K562 (cell line): ENCODE measurements around the gene DEPDC1B. TPM values are rescaled to one million over a fixed set of nuclear protein-coding genes. Genes with fewer than 3 reads are reported as not detected.

Experiments
- MBD2 ChIP-seq: sonication (generic); IDR thresholded peaks from 2 replicates; pipeline ENCODE4 v1.6.1; 2016; ENCODE audit warnings: low read depth, borderline replicate concordance
- MEF2D ChIP-seq: conservative IDR thresholded peaks from 2 replicates; pipeline ENCODE4 v1.6.1; 2016; ENCODE audit warnings: low read depth, missing genetic modification characterization, missing compliant biosample characterization
- ZNF764 ChIP-seq: fragments of 250-450 bp; sonication (Bioruptor Pico); IDR thresholded peaks from 2 replicates; pipeline ENCODE4 v1.4.0; 2020; ENCODE audit warnings: low read depth, mild to moderate bottlenecking, moderate library complexity
- polyA plus RNA-seq, 8 experiments: library from polyadenylated mRNA; depleted of rRNA in 4 of 8; stranded (reverse) in 5 of 8; unstranded in 3 of 8; fragments of >200 nt; fragmentation: Nextera tagmentation in 2 of 8; fragmentation: Illumina TruSeq in 1 of 8; extraction: Ambion mirVana in 2 of 8; extraction: Trizol in 1 of 8; gene quantifications; 2 replicates each; pipeline versions ENCODE4 v1.2.1 to v1.2.3, GENCODE V29; 2011 to 2014; ENCODE audit warnings: inconsistent platforms in 1 of 8, missing spikeins in 1 of 8
- total RNA-seq, 7 experiments: library from RNA; depleted of rRNA in 6 of 7; stranded (reverse); fragments of >200 nt in 6 of 7; fragmentation: Illumina TruSeq in 2 of 7; extraction: Trizol in 2 of 7; gene quantifications; 2 replicates each; pipeline versions ENCODE4 v1.2.1 to v1.2.3, GENCODE V29; 2011 to 2021; ENCODE audit warnings: low replicate concordance in 1 of 7
- TF ChIP-seq, protein P1 (sequence below): fragments of 200-800 bp; sonication (Bioruptor generic); IDR thresholded peaks from 2 replicates; pipeline ENCODE4 v1.6.1; 2016; ENCODE audit warnings: missing genetic modification characterization, missing compliant biosample characterization

Gene DEPDC1B
- total and polyA plus RNA-seq, 9 of the 15 experiments (the other 6 are each of a cell fraction or from before 2014, with no cell fraction given), result 36.0 to 67.2 (median 44.5) TPM

GRCh38 chr5:60687927-60688720, 11.8 kb downstream of the DEPDC1B start (continued):
- TF ChIP-seq ZNF764 (CRISPR knock-in tag) (no peak), MEF2D (tag) (no peak), MBD2 (no peak)
- TF ChIP-seq, protein P1, sequence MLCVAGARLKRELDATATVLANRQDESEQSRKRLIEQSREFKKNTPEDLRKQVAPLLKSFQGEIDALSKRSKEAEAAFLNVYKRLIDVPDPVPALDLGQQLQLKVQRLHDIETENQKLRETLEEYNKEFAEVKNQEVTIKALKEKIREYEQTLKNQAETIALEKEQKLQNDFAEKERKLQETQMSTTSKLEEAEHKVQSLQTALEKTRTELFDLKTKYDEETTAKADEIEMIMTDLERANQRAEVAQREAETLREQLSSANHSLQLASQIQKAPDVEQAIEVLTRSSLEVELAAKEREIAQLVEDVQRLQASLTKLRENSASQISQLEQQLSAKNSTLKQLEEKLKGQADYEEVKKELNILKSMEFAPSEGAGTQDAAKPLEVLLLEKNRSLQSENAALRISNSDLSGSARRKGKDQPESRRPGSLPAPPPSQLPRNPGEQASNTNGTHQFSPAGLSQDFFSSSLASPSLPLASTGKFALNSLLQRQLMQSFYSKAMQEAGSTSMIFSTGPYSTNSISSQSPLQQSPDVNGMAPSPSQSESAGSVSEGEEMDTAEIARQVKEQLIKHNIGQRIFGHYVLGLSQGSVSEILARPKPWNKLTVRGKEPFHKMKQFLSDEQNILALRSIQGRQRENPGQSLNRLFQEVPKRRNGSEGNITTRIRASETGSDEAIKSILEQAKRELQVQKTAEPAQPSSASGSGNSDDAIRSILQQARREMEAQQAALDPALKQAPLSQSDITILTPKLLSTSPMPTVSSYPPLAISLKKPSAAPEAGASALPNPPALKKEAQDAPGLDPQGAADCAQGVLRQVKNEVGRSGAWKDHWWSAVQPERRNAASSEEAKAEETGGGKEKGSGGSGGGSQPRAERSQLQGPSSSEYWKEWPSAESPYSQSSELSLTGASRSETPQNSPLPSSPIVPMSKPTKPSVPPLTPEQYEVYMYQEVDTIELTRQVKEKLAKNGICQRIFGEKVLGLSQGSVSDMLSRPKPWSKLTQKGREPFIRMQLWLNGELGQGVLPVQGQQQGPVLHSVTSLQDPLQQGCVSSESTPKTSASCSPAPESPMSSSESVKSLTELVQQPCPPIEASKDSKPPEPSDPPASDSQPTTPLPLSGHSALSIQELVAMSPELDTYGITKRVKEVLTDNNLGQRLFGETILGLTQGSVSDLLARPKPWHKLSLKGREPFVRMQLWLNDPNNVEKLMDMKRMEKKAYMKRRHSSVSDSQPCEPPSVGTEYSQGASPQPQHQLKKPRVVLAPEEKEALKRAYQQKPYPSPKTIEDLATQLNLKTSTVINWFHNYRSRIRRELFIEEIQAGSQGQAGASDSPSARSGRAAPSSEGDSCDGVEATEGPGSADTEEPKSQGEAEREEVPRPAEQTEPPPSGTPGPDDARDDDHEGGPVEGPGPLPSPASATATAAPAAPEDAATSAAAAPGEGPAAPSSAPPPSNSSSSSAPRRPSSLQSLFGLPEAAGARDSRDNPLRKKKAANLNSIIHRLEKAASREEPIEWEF (CRISPR knock-in tag), result no peak
